H7 (cell line): ENCODE measurements around the gene PRUNE2. TPM values are rescaled to one million over a fixed set of nuclear protein-coding genes. Genes with fewer than 3 reads are reported as not detected.

ENCODE experiments used
- DNase-seq: peaks from one replicate; pipeline ENCODE4 v3.0.0; 2012
- H3K27me3 ChIP-seq: 2 replicates; pipeline ENCODE4 v1.6.0; 2011; ENCODE audit warnings: mild to moderate bottlenecking, low read length; ENCODE audit not compliant: control insufficient read depth, insufficient read depth
- H3K36me3 ChIP-seq: replicated peaks from 2 replicates; pipeline ENCODE4 v1.5.1; 2011; ENCODE audit warnings: low read length; ENCODE audit not compliant: control insufficient read depth, insufficient read depth
- H3K4me3 ChIP-seq: 2 replicates; pipeline ENCODE4 v1.5.1; 2011; ENCODE audit warnings: low read depth, mild to moderate bottlenecking, control low read depth, low read length, moderate library complexity; ENCODE audit not compliant: insufficient read depth
- total RNA-seq: library from RNA; depleted of rRNA; stranded (reverse); fragments of >200 nt; shearing (Covaris generic); gene quantifications from 2 replicates; pipeline ENCODE4 v1.2.3, GENCODE V29; 2014

The PRUNE2 gene
- total RNA-seq, 1 experiment from 2014 or later, result 1.7 TPM

DNA sequence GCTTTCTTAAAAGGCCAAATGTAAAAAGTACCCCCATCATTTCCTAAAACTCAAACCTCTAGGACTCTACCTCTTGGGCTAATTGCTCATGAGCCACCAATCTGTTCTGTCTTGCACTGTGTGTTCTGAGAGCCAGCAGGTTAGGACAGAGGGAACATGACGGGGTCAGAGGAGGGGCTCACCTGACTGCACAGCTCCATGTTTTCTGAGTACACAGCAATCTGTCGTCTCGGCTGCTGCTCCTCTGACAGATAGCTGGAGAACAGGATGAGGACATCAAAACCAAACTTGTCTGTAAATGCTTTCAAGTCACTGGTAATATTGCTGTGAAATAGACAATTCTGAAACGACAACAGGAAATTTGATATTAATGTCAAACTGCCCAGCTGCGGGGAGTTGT, 192.5 kb downstream of the PRUNE2 start:
- H3K27me3 ChIP-seq, result no peaks in the 10 kb centered on the region
- no peak overlapping the region for H3K4me3 ChIP-seq
- no peaks in the 10 kb centered on the region; the same call in 1 of the 2 replicates for H3K36me3 ChIP-seq
- no peak for DNase-seq

DNA sequence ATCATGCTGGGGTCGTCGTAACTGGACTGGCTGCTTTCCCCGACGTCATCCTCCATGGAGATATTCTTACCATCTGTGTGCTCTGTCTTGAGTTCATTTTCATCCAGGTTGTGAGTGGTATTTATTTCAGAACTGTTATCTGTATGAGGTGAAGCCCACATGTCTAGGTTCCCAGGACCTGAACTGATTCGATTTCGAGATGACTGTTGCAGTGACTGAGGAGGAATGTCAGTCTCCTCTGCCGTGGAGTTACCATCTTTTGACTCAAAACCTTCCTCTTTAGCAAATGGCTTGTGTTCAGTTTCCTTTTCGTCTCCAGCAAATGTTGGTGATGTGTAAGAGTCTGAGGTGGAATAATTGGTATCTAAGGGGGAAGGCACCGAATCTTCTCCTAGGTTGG, 196.9 kb downstream of the PRUNE2 start:
- H3K36me3 ChIP-seq, result no peaks in the 10 kb centered on the region; the same call in 1 of the 2 replicates
- H3K27me3 ChIP-seq, result no peaks in the 10 kb centered on the region
- DNase-seq, result no peak
- no peak overlapping the region for H3K4me3 ChIP-seq

DNA sequence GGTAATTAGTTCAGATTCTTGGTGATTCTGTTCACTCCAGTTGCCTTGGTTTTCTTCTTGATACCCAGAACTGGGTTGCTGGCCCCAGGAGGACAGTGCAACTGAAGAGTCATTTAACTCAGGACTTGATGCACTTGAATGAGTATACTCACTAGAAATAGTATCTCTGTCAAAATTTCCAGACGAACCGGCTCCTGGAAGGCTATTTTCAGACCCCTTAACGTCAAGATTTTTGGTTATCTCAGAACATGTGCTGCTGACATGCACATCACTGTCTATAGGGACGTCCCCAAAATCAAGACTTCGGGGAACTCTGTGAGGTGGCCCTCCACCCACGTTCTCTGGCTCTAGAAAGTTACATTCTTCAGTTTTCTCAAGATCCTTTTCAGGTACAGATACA, 198.4 kb downstream of the PRUNE2 start:
- no peaks in the 10 kb centered on the region; the same call in 1 of the 2 replicates for H3K36me3 ChIP-seq
- H3K4me3 ChIP-seq, result no peak overlapping the region
- DNase-seq, result no peak
- no peaks in the 10 kb centered on the region for H3K27me3 ChIP-seq

DNA sequence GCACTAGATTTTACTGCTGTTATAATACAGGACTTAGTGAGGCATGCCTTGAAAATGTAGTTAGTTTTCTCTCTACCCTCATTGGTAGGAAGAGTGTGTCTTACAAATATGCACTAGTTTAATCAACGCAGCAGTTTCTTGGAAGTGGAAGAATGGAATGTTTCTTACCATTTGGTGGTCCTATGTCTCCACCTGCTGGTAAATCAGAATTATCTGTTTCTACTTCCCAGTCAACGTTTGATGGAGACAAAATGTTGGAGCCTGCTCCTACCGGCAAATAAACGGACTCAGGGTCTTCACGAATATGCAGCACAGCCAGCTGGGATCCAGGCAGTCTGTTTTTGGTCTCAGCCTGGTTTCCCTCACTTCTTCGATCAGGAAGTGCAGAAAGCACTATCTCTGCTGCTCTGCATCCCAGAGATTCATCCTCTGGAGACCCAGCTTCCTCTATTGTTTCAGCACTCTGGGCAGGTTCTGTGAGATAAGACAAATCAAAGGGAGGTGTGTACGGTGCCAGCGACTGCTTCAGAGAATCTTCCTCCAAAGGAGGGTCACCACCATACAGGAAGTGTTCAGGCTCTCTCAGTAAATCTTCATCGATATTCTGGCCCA, 201.2 kb downstream of the PRUNE2 start:
- no peaks in the 10 kb centered on the region for H3K36me3 ChIP-seq
- H3K4me3 ChIP-seq, result no peak overlapping the region
- DNase-seq, result peak; percentile 54
- no peaks in the 10 kb centered on the region for H3K27me3 ChIP-seq

DNA sequence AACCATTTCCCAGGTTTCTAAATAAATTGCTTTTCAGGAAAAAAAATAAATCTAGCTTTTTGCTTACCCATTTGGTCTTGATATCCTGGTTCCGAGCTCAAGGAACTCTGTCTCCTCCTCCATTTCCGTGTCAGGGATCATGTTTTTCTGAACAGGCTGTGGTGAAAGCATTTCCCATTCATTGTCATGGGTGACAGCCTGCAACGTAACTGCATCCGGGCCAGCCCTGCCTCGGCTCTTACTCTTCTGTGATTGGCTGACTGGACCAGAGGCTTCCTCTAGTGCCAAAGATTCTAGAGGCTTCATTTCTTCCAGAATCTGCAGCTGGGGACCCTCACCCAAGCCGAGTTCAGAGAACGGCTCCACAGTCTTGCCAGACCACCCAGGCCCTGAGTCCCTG, 202.6 kb downstream of the PRUNE2 start:
- no peak for DNase-seq
- Histone ChIP-seq H3K4me3 (no peak overlapping the region), H3K27me3 (no peaks in the 10 kb centered on the region), H3K36me3 (no peaks in the 10 kb centered on the region)

DNA sequence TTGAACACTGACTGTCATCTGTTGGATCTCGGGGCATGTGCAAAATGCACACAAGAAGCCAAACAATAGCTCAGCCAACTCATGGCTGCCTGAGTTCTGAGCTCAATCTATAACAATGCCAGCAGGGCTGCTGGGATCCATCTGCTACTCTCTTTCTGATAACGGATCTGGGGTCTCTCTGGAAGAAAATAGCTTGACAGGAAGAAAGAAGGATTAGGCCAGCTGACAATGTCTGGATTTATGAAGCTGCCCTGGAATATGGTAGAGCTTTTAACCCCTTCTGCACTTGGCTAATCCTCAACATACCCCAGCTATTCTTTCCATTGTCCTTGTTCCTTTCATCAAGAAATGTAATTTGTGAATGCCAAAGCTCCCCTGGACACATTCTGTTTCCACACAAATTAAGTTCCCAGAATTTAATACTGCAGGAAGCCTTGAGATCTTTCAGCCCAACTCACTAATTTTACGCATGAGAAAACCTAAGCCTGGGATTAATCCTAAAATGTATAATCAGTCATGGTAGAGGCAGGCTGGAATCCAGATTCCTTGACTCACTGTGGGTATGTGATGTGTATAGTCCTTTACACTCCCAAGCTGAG, 204.4 kb downstream of the PRUNE2 start:
- Histone ChIP-seq H3K4me3 (no peak overlapping the region), H3K36me3 (no peaks in the 10 kb centered on the region), H3K27me3 (no peaks in the 10 kb centered on the region)
- no peak for DNase-seq

DNA sequence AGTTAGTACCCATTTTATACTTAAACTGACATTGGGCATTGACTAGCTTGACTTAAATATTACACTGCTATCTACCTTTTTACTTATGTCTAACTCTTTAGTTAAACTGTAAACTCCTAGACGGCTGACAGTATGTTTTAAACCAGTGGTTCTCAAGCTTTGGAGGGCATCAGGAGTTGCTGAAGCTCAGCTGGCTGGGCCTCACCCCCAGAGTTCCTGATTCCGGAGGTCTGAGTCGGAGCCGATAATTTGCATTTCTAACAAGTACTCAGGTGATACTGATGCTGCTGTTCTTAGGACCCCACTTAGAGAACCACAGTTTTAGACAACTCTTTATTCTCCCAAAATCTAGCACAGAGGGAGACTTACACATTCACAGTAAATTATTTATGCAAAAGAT, 205.0 kb downstream of the PRUNE2 start:
- H3K27me3 ChIP-seq, result no peaks in the 10 kb centered on the region
- DNase-seq, result no peak
- no peaks in the 10 kb centered on the region for H3K36me3 ChIP-seq
- H3K4me3 ChIP-seq, result no peak overlapping the region

DNA sequence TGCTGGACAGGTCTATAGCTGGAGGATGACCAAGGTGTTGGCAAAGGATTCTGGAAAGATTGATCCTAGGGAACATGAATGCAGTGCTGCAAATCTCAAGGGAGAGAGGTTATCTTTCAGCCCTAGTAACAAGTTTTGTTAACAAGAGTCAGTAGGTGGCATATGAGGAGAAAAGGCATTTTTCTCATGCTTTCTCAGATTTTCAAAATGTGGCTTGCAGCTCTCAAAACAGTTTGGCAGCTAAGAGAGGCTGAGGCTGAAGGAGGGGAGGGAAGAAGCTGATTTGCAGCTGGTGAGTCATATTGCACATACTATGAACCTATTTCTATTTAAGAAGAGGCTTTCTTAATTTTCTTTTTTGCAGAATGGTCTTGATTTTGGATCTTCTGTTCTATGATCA, 205.9 kb downstream of the PRUNE2 start:
- no peak overlapping the region for H3K4me3 ChIP-seq
- no peaks in the 10 kb centered on the region for H3K36me3 ChIP-seq
- DNase-seq, result no peak
- H3K27me3 ChIP-seq, result no peaks in the 10 kb centered on the region

DNA sequence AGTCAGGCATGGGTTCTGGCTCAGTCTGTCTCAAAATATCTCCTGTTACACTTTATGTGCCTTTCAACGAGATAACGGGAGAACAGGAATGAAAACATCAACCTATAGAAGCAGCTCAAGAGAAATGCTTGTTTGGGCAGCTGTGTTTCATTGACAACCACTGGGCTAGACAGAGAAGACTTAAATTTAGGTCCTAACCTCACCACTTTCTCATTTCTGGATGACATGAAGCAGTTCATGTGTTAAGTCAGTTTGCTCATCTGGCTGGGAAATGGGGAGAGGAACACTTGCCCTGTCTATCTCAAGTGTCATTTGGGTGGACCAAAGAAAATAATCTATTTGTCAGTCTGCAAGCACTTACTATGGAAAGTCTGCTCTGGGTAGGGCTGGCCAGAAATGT, 208.4 kb downstream of the PRUNE2 start:
- no peaks in the 10 kb centered on the region for H3K36me3 ChIP-seq
- no peak overlapping the region for H3K4me3 ChIP-seq
- H3K27me3 ChIP-seq, result no peaks in the 10 kb centered on the region
- DNase-seq, result no peak

DNA sequence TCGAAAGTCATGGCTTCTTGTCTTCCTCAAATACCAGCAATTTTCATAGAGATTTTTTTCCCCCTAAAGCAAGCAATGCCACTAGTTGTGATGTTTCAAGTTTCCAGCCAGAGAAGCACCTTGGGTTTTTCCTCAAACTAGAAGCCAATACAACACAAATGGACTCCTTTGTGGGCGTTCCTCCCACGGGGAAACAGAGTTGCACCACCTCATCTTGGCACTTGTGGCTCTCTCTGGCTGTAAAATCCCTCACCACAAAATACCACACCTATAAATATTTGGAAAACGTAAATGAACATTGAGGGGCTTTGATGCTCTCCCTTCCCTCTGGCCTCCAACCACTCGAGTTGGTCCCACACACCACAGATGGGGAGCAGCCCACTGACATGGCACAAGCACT, 208.8 kb downstream of the PRUNE2 start:
- no peak for DNase-seq
- Histone ChIP-seq H3K4me3 (no peak overlapping the region), H3K36me3 (no peaks in the 10 kb centered on the region), H3K27me3 (no peaks in the 10 kb centered on the region)

DNA sequence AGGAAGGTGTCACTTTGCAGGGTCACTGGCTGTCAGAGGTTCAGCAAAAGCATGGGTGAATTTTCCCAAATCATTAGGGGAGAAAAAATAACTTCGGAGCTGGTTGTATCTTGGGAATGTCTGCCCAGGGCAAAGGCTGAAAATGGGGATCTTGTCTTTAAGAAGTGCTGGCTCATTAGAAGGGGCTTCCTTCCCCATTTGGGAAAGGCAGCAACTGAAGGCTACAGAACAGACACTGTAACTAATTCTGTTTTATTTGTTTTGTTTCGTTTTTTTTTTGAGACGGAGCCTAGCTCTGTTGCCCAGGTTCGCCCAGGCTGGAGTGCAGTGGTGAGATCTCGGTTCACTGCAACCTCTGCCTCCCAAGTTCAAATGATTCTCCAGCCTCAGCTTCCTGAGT, 212.0 kb downstream of the PRUNE2 start:
- no peak for DNase-seq
- no peaks in the 10 kb centered on the region for H3K36me3 ChIP-seq
- no peak overlapping the region for H3K4me3 ChIP-seq
- H3K27me3 ChIP-seq, result peaks cover 15% of the 10 kb centered on the region

DNA sequence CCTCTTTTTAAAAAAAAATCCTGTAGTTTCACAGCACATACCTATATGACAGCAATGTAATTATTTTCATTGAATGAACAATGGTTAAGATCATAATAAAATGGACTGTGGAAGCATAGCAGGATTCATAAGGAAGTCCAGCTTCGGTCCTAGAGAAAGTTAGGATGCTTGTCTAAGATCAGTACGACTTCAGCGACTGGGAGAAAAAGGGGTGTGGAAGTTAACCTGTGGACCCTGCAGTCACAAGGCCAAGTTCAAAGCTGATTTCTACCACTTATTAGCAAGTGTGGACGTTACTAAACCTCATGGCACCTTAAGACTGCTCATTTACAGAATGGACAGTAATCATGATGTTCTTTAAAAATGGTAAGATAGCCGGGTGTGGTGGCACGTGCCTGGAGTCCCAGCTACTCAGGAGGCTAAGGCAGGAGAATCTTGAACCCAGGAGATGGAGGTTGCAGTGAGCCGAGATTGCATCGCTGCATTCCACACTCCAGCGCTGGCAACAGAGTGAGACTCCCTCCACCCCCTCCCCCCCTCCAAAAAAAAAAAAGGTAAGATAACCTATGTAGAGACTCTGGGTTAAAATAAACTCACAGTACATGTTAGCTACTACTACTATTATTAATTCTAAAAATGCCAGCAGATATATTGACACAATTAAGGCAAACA, 213.3 kb downstream of the PRUNE2 start:
- H3K36me3 ChIP-seq, result no peaks in the 10 kb centered on the region
- DNase-seq, result no peak
- peaks cover 16% of the 10 kb centered on the region for H3K27me3 ChIP-seq
- H3K4me3 ChIP-seq, result no peak overlapping the region

DNA sequence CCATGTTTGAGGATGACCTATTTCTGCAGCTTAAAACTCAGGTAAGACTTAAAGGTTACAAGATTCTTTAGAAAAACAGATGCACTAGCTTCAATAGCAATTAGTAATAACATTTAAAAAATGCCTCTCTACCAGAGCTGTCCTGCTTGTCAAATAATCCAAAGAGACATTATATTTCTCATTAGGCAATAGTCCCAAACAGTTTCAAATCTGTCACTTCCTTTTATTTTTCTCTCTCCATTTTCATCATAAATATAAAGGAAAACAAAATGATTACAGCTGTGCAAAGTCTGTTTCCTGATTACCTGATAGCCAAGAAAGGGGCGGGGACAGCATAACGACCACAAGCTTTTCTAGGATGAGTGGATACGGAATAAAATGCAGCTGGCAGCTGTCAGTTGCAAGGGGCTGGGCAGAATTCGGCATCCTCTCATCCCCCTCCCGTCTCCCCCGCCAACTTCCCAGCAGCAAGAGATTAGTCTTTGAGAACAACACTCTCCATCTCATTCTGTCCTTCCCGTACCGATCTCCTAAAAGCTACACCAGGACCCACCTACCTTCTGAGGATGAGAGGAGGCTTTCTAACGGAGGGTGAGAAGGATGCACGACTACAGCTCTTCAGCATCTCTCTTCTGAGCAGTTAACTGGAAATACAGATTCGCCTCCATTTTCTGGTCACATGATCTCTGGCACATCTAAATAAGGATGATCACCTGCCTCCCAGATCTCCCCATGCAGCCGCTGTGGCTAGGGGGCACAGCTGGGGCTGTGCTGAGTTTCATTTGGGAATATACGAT, 214.2 kb downstream of the PRUNE2 start:
- H3K4me3 ChIP-seq, result peak overlapping the region; percentile 33
- H3K27me3 ChIP-seq, result peaks cover 16% of the 10 kb centered on the region
- DNase-seq, result peak; percentile 33
- no peaks in the 10 kb centered on the region for H3K36me3 ChIP-seq

DNA sequence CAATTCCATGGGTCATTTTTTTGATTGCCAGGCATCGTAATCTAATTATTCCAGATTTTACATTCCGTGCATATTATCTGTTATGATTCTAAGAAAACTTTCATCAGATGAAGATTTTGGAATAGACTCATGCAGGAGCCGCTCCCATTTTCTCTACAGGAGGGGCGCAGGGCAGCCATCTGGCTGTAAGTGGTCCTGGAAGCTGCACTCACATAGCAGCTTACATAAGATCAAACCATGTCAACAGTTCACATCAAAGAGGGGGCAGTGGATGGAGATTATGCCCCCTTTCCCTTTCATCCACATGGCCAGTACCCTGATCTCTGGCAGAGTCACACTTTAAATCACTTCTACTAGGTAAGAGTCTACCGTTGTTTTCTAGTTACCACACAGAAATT, 214.9 kb downstream of the PRUNE2 start:
- no peak for DNase-seq
- Histone ChIP-seq H3K36me3 (no peaks in the 10 kb centered on the region), H3K4me3 (no peak overlapping the region), H3K27me3 (peaks cover 16% of the 10 kb centered on the region)
